Stomach smooth muscle (tissue), 2 donors: ENCODE results near the gene POLA1.
"Not testable (repeated sequence)": the region's sequence is repeated elsewhere in the genome, so short reads cannot be mapped to it uniquely, and the experiment has no call there.

ENCODE experiments used
- H3K27ac ChIP-seq: one replicate; pipeline ENCODE4 v1.7.0; 2013; ENCODE audit warnings: mild to moderate bottlenecking, low read length, inconsistent platforms
- H3K27me3 ChIP-seq, 2 donors: one replicate each; pipeline ENCODE4 v1.7.0; 2013; ENCODE audit warnings: low read length in 2 of 2; ENCODE audit not compliant: insufficient read depth in 2 of 2, control insufficient read depth in 1 of 2
- H3K36me3 ChIP-seq, 2 donors: one replicate each; pipeline ENCODE4 v1.7.0; 2013; ENCODE audit warnings: low read length in 2 of 2; ENCODE audit not compliant: control insufficient read depth in 2 of 2, insufficient read depth in 2 of 2
- H3K4me1 ChIP-seq: one replicate; pipeline ENCODE4 v1.7.0; 2013; ENCODE audit warnings: low read length; ENCODE audit not compliant: control insufficient read depth, insufficient read depth
- H3K4me3 ChIP-seq, 2 donors: one replicate each; pipeline ENCODE4 v1.7.0; 2013; ENCODE audit warnings: low read length in 2 of 2
- H3K9ac ChIP-seq, 2 donors: one replicate each; pipeline ENCODE4 v1.7.0; 2013; ENCODE audit warnings: low read length in 2 of 2, mild to moderate bottlenecking in 1 of 2
- H3K9me3 ChIP-seq, 2 donors: one replicate each; pipeline ENCODE4 v1.7.0; 2013; ENCODE audit warnings: low read length in 2 of 2; ENCODE audit not compliant: control insufficient read depth in 2 of 2
- donor health status: healthy.
- donor health status: Pancreatic carcinoma.

Gene POLA1

DNA sequence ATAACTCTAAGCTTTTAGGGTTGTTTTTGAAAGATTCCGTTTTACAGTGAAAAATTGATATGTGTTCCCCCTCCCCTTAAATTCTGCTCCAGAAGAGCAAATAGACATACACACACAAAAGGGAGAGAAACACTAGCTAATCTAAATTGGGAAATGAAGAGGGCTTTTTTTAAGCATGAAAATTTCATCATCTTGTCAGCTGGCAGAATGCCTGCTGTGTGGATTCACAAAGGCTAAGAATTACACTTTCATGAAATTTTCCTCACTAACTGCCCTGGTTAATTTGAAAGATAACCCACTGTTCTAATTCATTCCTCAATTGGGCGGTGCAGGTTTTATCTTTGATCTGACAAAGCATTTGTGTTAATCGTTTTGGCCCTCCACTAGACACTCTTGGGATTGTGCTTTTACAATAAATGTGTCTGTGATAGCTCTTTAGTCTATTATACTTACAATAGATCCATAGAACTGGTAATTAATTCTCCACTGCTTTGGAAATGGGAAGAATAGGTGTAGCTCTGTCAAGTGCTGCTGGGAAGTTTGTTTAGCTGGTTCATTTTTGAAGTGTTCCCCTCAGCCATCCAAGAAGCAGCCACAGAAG lies 152.9 kb downstream of the POLA1 start:
- no peak overlapping the region for H3K27ac ChIP-seq
- H3K36me3 ChIP-seq: no peaks in the 10 kb centered on the region
- H3K4me3 ChIP-seq: no peak overlapping the region
- H3K27me3 ChIP-seq: no peaks in the 10 kb centered on the region
- no peaks in the 10 kb centered on the region for H3K9me3 ChIP-seq
- H3K9ac ChIP-seq: no peak overlapping the region
- no peaks in the 10 kb centered on the region for H3K4me1 ChIP-seq

DNA sequence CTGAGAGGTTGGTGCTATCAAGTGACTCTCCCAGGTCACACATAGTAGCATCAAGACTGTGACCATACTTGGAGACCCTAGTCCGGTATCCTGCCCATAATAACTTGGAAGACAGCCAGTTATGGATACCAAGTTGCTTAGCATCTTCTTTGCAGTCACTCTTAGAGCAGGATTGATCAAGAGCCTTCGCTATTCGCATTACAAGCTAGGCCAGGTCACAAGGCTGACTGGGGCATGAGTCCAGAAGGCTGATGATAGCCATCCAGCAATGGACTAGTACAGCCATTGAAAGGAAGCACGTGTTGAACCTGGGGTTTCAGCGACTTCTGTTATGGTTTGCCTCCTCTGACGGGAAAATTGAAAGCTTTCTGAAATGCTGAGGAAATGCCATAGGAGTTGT lies 157.6 kb downstream of the POLA1 start:
- Histone ChIP-seq H3K27ac (no peak overlapping the region), H3K9me3 (no peaks in the 10 kb centered on the region), H3K4me1 (no peaks in the 10 kb centered on the region), H3K27me3 (no peaks in the 10 kb centered on the region), H3K36me3 (peaks cover 0 to 2% of the 10 kb centered on the region in 2 donors), H3K4me3 (no peak overlapping the region), H3K9ac (no peak overlapping the region)

DNA sequence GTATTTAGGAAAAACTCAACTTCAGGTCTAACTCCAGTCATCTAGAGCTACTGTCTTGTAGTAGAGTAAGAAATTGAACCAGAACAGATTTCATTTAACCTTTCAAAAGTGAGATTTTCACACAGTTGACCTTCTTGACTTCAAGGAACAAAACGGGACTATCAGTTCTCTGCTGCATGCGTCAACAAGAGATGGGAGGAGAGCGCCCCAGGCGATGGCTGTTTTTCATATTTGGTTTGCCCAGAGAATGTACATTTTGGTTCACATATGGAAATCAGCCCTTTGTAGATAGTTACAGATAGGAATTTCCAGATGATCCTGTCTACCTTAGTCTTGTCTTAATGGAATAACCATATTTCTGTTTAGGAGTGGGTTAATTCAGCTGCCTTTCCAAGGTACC lies 158.1 kb downstream of the POLA1 start:
- H3K27ac ChIP-seq: no peak overlapping the region
- no peak overlapping the region for H3K4me3 ChIP-seq
- H3K9me3 ChIP-seq: no peaks in the 10 kb centered on the region
- H3K4me1 ChIP-seq: no peaks in the 10 kb centered on the region
- H3K9ac ChIP-seq: no peak overlapping the region
- H3K36me3 ChIP-seq: peaks cover 0 to 2% of the 10 kb centered on the region in 2 donors
- H3K27me3 ChIP-seq: no peaks in the 10 kb centered on the region

DNA sequence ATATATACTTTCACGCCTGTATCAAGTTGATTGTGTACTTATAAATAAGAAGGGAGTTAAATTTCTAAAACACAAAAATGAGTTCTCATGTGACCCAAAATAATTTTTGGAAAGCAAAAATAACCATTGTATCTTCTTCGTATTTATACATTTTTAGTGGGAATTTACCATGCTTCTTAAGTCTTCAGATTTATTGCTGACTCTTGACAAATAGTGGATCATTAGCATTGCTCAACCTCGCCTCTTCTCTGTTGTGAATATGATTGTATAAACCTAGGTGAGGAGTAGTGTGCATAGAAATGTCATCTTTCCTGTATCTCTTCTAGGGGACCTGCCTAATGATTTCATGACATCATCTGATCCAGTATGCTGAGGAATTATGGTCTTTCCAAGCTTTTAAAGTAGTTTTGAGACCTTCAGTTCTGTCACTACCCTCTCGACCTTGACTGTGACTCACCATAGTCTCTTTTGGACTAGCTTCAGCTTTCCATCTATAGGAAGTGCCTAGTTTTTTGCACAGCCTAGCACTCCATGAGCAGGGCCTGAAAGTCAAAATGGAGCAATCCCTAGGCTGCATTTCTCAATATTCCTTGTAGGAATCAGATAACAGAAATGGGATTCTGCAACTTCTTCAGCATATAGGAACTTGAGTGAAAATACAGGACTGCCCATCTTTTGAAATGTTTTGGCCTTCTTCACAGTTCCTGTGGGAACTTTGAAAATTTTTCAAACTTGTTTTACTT lies 164.5 kb downstream of the POLA1 start:
- Histone ChIP-seq H3K27ac (no peak overlapping the region), H3K4me3 (no peak overlapping the region), H3K27me3 (no peaks in the 10 kb centered on the region), H3K36me3 (no peaks in the 10 kb centered on the region), H3K9me3 (no peaks in the 10 kb centered on the region), H3K4me1 (no peaks in the 10 kb centered on the region), H3K9ac (no peak overlapping the region)

DNA sequence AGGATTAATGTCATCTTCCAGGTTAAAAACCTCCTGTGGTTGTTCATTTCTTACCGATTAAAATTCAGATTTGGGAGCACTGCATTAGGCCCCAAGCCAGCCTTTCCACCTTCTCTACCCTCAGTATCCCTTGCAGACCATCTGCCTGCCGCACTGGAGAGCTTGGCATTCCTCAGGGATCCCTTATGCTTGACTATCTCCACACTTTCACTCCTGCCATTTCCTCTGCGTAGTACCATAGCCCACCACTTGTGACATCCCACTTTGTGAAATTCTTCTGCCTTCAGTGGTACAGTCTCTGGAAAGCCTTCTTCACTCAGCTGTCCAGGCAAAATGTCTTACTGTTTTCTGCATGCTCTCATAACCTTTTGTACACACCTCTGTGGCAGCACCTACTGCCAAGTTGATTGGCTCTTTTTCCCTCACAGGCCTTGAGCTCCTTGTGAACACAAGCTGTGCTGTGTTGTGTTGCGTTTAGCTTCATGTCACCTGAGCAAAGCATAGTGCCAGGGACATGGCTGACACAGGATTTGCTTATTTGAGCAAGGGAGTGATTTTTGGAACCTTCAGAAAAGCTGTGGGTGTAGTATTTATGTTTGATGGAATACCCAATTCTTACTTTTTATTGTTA lies 165.6 kb downstream of the POLA1 start:
- Histone ChIP-seq H3K27ac (no peak overlapping the region), H3K4me1 (no peaks in the 10 kb centered on the region), H3K9ac (no peak overlapping the region), H3K36me3 (no peaks in the 10 kb centered on the region), H3K4me3 (no peak overlapping the region), H3K27me3 (no peaks in the 10 kb centered on the region), H3K9me3 (no peaks in the 10 kb centered on the region)

DNA sequence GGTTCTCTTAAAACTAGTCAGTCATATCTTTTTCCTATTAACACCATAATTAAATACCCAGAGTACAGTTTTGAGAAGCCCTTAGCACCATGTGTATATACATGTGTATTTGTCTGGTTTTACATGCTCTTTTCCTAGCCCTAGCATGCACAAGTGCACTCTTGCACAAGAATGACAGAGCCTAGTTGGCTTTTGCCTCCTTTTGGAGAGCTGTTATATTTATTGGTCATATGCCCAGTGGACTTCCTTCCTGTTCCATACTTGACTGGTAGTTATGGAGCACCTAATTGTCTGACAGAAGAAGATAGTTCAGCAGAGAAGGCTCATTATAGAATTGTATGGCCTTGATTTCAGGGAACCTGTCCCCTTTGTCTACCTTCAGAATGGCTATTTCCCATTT lies 166.4 kb downstream of the POLA1 start:
- Histone ChIP-seq H3K27ac (no peak overlapping the region), H3K4me3 (no peak overlapping the region), H3K4me1 (no peaks in the 10 kb centered on the region), H3K36me3 (no peaks in the 10 kb centered on the region), H3K9me3 (no peaks in the 10 kb centered on the region), H3K9ac (no peak overlapping the region), H3K27me3 (no peaks in the 10 kb centered on the region)

DNA sequence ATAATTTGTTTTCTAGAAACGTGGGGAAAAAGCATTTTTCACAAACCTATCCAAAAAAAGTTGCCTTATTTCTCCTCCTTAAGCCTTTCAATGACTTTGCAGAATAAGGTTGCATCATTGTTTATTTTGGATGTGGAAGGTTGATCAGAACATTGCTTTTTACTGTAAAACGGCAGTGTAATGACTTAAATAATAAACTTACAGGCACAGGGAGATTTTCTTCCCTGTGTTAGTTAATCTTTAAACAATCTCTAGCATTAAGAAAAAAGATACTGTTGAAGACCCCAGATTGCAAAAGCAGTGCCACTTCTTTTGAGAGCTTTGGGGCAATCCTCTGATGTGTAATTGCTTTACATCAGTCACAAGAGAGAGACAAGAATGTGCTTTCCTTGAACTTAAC lies 168.6 kb downstream of the POLA1 start:
- Histone ChIP-seq H3K4me1 (no peaks in the 10 kb centered on the region), H3K27me3 (no peaks in the 10 kb centered on the region), H3K36me3 (no peaks in the 10 kb centered on the region), H3K27ac (no peak overlapping the region), H3K9ac (no peak overlapping the region), H3K9me3 (no peaks in the 10 kb centered on the region), H3K4me3 (no peak overlapping the region)

DNA sequence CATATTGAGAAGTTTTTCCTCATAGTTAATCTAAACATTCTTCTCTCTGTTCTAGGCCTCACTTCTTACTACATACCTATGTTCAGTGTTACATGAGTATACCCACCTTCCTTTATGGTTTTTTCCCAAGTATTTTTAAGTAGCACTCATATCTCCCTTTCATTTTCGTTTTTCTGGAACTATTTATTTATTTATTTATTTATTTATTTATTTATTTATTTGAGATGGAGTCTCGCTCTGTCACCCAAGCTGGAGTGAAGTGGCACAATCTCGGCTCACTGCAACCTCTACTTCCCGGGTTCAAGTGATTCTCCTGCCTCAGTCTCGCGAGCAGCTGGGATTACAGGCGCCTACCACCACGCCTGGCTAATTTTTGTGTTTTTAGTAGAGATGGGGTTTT lies 170.1 kb downstream of the POLA1 start:
- H3K4me3 ChIP-seq, H3K27me3 ChIP-seq, H3K9ac ChIP-seq, H3K9me3 ChIP-seq, H3K4me1 ChIP-seq, H3K27ac ChIP-seq, H3K36me3 ChIP-seq: not testable (repeated sequence)

DNA sequence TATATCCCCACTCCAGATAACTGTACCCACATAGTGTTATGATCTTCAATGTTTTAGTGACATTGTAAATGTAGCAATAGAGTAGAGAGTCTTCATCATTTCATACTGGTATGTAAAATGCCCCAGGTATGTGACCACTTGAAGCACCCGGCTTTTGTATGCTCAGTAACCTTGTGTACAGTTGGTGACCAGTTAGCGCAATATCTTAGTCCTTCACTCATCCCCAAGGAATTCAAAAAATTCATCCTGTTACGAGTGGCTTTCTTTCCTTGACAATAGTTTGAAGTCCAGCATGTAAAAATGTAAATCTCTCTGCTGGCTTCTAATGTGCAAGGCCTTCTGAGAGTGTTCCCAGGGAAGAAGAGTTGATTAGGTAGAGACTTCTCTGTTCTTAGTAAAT lies 176.4 kb downstream of the POLA1 start:
- Histone ChIP-seq H3K27ac (no peak overlapping the region), H3K9me3 (no peaks in the 10 kb centered on the region), H3K36me3 (no peaks in the 10 kb centered on the region), H3K9ac (no peak overlapping the region), H3K27me3 (no peaks in the 10 kb centered on the region), H3K4me3 (no peak overlapping the region), H3K4me1 (no peaks in the 10 kb centered on the region)

DNA sequence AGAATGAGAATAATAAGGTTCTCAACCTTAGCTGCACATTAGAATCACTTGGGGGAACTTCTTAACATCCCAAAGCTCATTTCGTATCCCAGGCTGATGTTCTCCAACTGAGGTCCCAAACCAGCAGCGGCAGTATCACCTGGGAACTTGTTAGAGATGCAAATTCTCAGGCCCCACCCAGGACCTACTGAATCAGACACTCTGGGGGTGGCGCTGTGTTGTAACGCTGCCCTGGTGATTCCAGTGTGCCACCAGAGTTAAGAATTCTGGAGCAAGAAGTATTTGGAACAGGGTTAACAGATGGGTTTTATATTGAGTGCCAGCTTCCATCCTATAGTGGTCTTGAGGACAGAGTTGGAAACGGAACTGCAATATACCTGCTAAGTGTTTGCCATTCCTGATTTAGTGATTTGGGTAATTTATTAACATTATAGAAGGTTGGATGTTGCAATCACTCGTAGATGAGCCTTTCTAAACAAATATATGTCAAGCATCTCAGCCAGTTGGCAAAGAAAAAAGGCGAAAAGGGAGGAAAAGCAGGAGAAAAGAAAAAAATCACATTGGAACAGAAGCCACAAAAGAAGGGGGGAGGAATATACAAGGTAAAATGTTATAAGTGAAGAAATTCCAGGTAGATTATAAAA lies 181.0 kb downstream of the POLA1 start:
- no peaks in the 10 kb centered on the region for H3K9me3 ChIP-seq

More for the DNA sequence above, 181.0 kb downstream of the POLA1 start:
- H3K4me3 ChIP-seq: no peak overlapping the region
- no peaks in the 10 kb centered on the region for H3K4me1 ChIP-seq
- H3K27ac ChIP-seq: no peak overlapping the region
- no peaks in the 10 kb centered on the region for H3K27me3 ChIP-seq
- H3K36me3 ChIP-seq: no peaks in the 10 kb centered on the region
- no peak overlapping the region for H3K9ac ChIP-seq
